Choroid plexus epithelial cell (primary cell): ENCODE measurements around the gene CRTAP.
"Not testable (repeated sequence)": the region's sequence is repeated elsewhere in the genome, so short reads cannot be mapped to it uniquely, and the experiment has no call there.

Experiments used
- DNase-seq: peaks from one replicate; pipeline ENCODE4 v3.0.0-alpha.2; 2010; ENCODE audit warnings: low read depth
- H3K4me3 ChIP-seq: 2 replicates; pipeline ENCODE4 v1.5.1; 2011; ENCODE audit warnings: low read depth, mild to moderate bottlenecking, control low read depth, low read length, moderate library complexity
- CTCF ChIP-seq: conservative IDR thresholded peaks from 2 replicates; pipeline ENCODE4 v1.5.1; 2011; ENCODE audit warnings: low read depth, mild to moderate bottlenecking, control low read depth, inconsistent platforms, low read length, moderate library complexity

The CRTAP gene

GRCh38 chr3:33099701-33100100 lies 14.1 kb upstream of the CRTAP start:
- DNase-seq, result no peak
- TF ChIP-seq CTCF, result no peak
- no peak overlapping the region for H3K4me3 ChIP-seq

- no peak overlapping the region for H3K4me3 ChIP-seq
- DNase-seq, result no peak
- TF ChIP-seq CTCF, result no peak
These were observed 13.6 kb upstream of the CRTAP start for GRCh38 chr3:33100229-33100628.

- no peak for TF ChIP-seq CTCF
- no peak overlapping the region for H3K4me3 ChIP-seq
- no peak for DNase-seq
These were observed 10.8 kb upstream of the CRTAP start for GRCh38 chr3:33103034-33103433.

- DNase-seq, result no peak
- TF ChIP-seq CTCF, result no peak
- H3K4me3 ChIP-seq, result no peak overlapping the region
These were observed 10.3 kb upstream of the CRTAP start for GRCh38 chr3:33103480-33103879.

GRCh38 chr3:33104803-33105202 lies 9.0 kb upstream of the CRTAP start:
- H3K4me3 ChIP-seq, result no peak overlapping the region
- no peak for DNase-seq
- TF ChIP-seq CTCF, result no peak

GRCh38 chr3:33105341-33105948 lies 8.4 kb upstream of the CRTAP start:
- no peak for TF ChIP-seq CTCF
- DNase-seq, result no peak
- no peak overlapping the region for H3K4me3 ChIP-seq

- DNase-seq, H3K4me3 ChIP-seq: not testable (repeated sequence)
These were observed 7.0 kb upstream of the CRTAP start for GRCh38 chr3:33106854-33107253.
